HEK293 (cell line): ENCODE results near the gene SULT4A1.
A peak's percentile ranks its signal among the peaks of the same experiment; 100 is the strongest.

Experiments used
- GLIS2 ChIP-seq: fragments of 450-650 bp; formaldehyde crosslinking; IDR thresholded peaks from 2 replicates; pipeline ENCODE4 v1.5.1; 2016; ENCODE audit warnings: missing biosample characterization, missing genetic modification characterization
- HOXD13 ChIP-seq: sonication (generic); formaldehyde crosslinking; IDR thresholded peaks from 2 replicates; pipeline ENCODE4 v1.8.0; 2022; ENCODE audit warnings: missing genetic modification reagents, borderline replicate concordance
- RBAK ChIP-seq: fragments of 450-650 bp; formaldehyde crosslinking; IDR thresholded peaks from 2 replicates; pipeline ENCODE4 v1.5.1; 2016; ENCODE audit warnings: missing biosample characterization, missing genetic modification characterization
- SP3 ChIP-seq: fragments of 450-650 bp; formaldehyde crosslinking; IDR thresholded peaks from 2 replicates; pipeline ENCODE4 v1.5.1; 2016; ENCODE audit warnings: missing biosample characterization, missing genetic modification characterization
- SP7 ChIP-seq: fragments of 450-650 bp; formaldehyde crosslinking; IDR thresholded peaks from 2 replicates; pipeline ENCODE4 v1.5.1; 2016; ENCODE audit warnings: missing biosample characterization, missing genetic modification characterization
- ZBTB1 ChIP-seq: fragments of 450-650 bp; formaldehyde crosslinking; IDR thresholded peaks from 2 replicates; pipeline ENCODE4 v1.5.1; 2016; ENCODE audit warnings: missing biosample characterization, missing genetic modification characterization
- ZBTB20 ChIP-seq: fragments of 450-650 bp; formaldehyde crosslinking; IDR thresholded peaks from 2 replicates; pipeline ENCODE4 v1.5.1; 2016; ENCODE audit warnings: missing biosample characterization, missing genetic modification characterization
- ZFP69B ChIP-seq: fragments of 450-650 bp; formaldehyde crosslinking; IDR thresholded peaks from 2 replicates; pipeline ENCODE4 v1.5.1; 2016; ENCODE audit warnings: missing biosample characterization, missing genetic modification characterization
- ZNF112 ChIP-seq: fragments of 450-650 bp; formaldehyde crosslinking; IDR thresholded peaks from 2 replicates; pipeline ENCODE4 v1.5.0; 2017; ENCODE audit warnings: missing biosample characterization, missing genetic modification characterization
- ZNF138 ChIP-seq: fragments of 450-650 bp; formaldehyde crosslinking; IDR thresholded peaks from 2 replicates; pipeline ENCODE4 v1.5.1; 2016; ENCODE audit warnings: missing biosample characterization, missing genetic modification characterization, borderline replicate concordance
- ZNF184 ChIP-seq: fragments of 450-650 bp; IDR thresholded peaks from 2 replicates; pipeline ENCODE4 v1.5.1; 2018; ENCODE audit warnings: missing biosample characterization, mild to moderate bottlenecking, missing genetic modification characterization
- ZNF202 ChIP-seq: fragments of 450-650 bp; formaldehyde crosslinking; IDR thresholded peaks from 2 replicates; pipeline ENCODE4 v1.5.1; 2016; ENCODE audit warnings: missing biosample characterization, missing genetic modification characterization, borderline replicate concordance
- ZNF221 ChIP-seq: fragments of 450-650 bp; formaldehyde crosslinking; IDR thresholded peaks from 2 replicates; pipeline ENCODE4 v1.5.1; 2017; ENCODE audit warnings: missing biosample characterization, missing genetic modification characterization, borderline replicate concordance
- ZNF23 ChIP-seq: fragments of 450-650 bp; formaldehyde crosslinking; IDR thresholded peaks from 2 replicates; pipeline ENCODE4 v1.5.1; 2016; ENCODE audit warnings: missing biosample characterization, missing genetic modification characterization, borderline replicate concordance
- ZNF274 ChIP-seq, 2 experiments: fragments of 200-500 bp in 1 of 2; fragments of 450-650 bp in 1 of 2; sonication (Bioruptor generic) in 1 of 2; formaldehyde crosslinking in 1 of 2; IDR thresholded peaks; 2 replicates each; pipeline versions ENCODE4 v1.5.1 to v1.6.1; 2014 to 2016; ENCODE audit warnings: borderline replicate concordance in 1 of 2, inconsistent platforms in 1 of 2, low read length in 1 of 2, missing biosample characterization in 1 of 2, missing genetic modification characterization in 1 of 2
- ZNF341 ChIP-seq: fragments of 450-650 bp; formaldehyde crosslinking; IDR thresholded peaks from 2 replicates; pipeline ENCODE4; 2016; ENCODE audit warnings: low read depth, missing biosample characterization, missing genetic modification characterization
- ZNF48 ChIP-seq: fragments of 450-650 bp; formaldehyde crosslinking; IDR thresholded peaks from 2 replicates; pipeline ENCODE4 v1.5.1; 2016; ENCODE audit warnings: missing biosample characterization, missing genetic modification characterization
- ZNF510 ChIP-seq: fragments of 450-650 bp; formaldehyde crosslinking; IDR thresholded peaks from 2 replicates; pipeline ENCODE4 v1.5.1; 2018; ENCODE audit warnings: mild to moderate bottlenecking, missing genetic modification characterization, missing biosample characterization; ENCODE audit not compliant: insufficient replicate concordance
- ZNF514 ChIP-seq: fragments of 450-650 bp; formaldehyde crosslinking; IDR thresholded peaks from 2 replicates; pipeline ENCODE4 v1.5.1; 2016; ENCODE audit warnings: missing biosample characterization, missing genetic modification characterization
- ZNF549 ChIP-seq: fragments of 450-650 bp; IDR thresholded peaks from 2 replicates; pipeline ENCODE4 v1.5.1; 2018; ENCODE audit warnings: missing biosample characterization, missing genetic modification characterization, mild to moderate bottlenecking, inconsistent platforms, moderate library complexity
- ZNF571 ChIP-seq: fragments of 450-650 bp; formaldehyde crosslinking; IDR thresholded peaks from 2 replicates; pipeline ENCODE4 v1.5.0; 2017; ENCODE audit warnings: missing biosample characterization, missing genetic modification characterization
- ZNF777 ChIP-seq: fragments of 450-650 bp; formaldehyde crosslinking; IDR thresholded peaks from 2 replicates; pipeline ENCODE4 v1.5.1; 2017; ENCODE audit warnings: missing biosample characterization, missing genetic modification characterization, borderline replicate concordance
- ZNF785 ChIP-seq: fragments of 450-650 bp; formaldehyde crosslinking; IDR thresholded peaks from 2 replicates; pipeline ENCODE4 v1.5.1; 2016; ENCODE audit warnings: missing biosample characterization, missing genetic modification characterization
- TF ChIP-seq, protein P1 (sequence below): fragments of 450-650 bp; formaldehyde crosslinking; IDR thresholded peaks from 2 replicates; pipeline ENCODE4 v1.5.1; 2016; ENCODE audit warnings: missing biosample characterization, missing genetic modification characterization, borderline replicate concordance
- TF ChIP-seq, protein P2 (sequence below): fragments of 450-650 bp; formaldehyde crosslinking; IDR thresholded peaks from 2 replicates; pipeline ENCODE4 v1.5.1; 2016; ENCODE audit warnings: missing biosample characterization, missing genetic modification characterization
- TF ChIP-seq, protein P3 (sequence below): fragments of 450-650 bp; formaldehyde crosslinking; IDR thresholded peaks from 2 replicates; pipeline ENCODE4 v1.5.0; 2017; ENCODE audit warnings: missing biosample characterization, missing genetic modification characterization, borderline replicate concordance
- TF ChIP-seq, protein P4 (sequence below): fragments of 450-650 bp; formaldehyde crosslinking; IDR thresholded peaks from 2 replicates; pipeline ENCODE4 v1.5.1; 2017; ENCODE audit warnings: missing biosample characterization, mild to moderate bottlenecking, missing genetic modification characterization, moderate library complexity
- TF ChIP-seq, protein P5 (sequence below): fragments of 450-650 bp; formaldehyde crosslinking; IDR thresholded peaks from 2 replicates; pipeline ENCODE4 v1.5.1; 2017; ENCODE audit warnings: missing biosample characterization, missing genetic modification characterization

Gene SULT4A1

GRCh38 chr22:43812149-43812842 is 50.0 kb downstream of the SULT4A1 start, which contains the start of gene EFCAB6 (continued):
- TF ChIP-seq, protein P1, sequence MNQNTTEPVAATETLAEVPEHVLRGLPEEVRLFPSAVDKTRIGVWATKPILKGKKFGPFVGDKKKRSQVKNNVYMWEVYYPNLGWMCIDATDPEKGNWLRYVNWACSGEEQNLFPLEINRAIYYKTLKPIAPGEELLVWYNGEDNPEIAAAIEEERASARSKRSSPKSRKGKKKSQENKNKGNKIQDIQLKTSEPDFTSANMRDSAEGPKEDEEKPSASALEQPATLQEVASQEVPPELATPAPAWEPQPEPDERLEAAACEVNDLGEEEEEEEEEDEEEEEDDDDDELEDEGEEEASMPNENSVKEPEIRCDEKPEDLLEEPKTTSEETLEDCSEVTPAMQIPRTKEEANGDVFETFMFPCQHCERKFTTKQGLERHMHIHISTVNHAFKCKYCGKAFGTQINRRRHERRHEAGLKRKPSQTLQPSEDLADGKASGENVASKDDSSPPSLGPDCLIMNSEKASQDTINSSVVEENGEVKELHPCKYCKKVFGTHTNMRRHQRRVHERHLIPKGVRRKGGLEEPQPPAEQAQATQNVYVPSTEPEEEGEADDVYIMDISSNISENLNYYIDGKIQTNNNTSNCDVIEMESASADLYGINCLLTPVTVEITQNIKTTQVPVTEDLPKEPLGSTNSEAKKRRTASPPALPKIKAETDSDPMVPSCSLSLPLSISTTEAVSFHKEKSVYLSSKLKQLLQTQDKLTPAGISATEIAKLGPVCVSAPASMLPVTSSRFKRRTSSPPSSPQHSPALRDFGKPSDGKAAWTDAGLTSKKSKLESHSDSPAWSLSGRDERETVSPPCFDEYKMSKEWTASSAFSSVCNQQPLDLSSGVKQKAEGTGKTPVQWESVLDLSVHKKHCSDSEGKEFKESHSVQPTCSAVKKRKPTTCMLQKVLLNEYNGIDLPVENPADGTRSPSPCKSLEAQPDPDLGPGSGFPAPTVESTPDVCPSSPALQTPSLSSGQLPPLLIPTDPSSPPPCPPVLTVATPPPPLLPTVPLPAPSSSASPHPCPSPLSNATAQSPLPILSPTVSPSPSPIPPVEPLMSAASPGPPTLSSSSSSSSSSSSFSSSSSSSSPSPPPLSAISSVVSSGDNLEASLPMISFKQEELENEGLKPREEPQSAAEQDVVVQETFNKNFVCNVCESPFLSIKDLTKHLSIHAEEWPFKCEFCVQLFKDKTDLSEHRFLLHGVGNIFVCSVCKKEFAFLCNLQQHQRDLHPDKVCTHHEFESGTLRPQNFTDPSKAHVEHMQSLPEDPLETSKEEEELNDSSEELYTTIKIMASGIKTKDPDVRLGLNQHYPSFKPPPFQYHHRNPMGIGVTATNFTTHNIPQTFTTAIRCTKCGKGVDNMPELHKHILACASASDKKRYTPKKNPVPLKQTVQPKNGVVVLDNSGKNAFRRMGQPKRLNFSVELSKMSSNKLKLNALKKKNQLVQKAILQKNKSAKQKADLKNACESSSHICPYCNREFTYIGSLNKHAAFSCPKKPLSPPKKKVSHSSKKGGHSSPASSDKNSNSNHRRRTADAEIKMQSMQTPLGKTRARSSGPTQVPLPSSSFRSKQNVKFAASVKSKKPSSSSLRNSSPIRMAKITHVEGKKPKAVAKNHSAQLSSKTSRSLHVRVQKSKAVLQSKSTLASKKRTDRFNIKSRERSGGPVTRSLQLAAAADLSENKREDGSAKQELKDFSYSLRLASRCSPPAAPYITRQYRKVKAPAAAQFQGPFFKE (tag by site-specific recombination) = no peak
- TF ChIP-seq ZNF23 (tag by site-specific recombination) (no peak), ZBTB1 (no peak), ZNF549 (tag by site-specific recombination) (no peak), ZNF202 (tag by site-specific recombination) (no peak), ZBTB20 (tag by site-specific recombination) (peak; percentile 25; the same call in 1 of the 2 replicates), ZNF221 (tag by site-specific recombination) (no peak), ZFP69B (tag by site-specific recombination) (peak; percentile 32; the same call in 1 of the 2 replicates), ZNF514 (tag by site-specific recombination) (no peak), SP7 (tag by site-specific recombination) (peak; percentile 69), ZNF274 (IDR thresholded peaks at IDR 0.05; ENCODE audit: low read length) (no peak), ZNF274 (tag by site-specific recombination; IDR thresholded peaks at IDR 0.05; ENCODE audit: borderline replicate concordance) (no peak), ZNF510 (tag by site-specific recombination) (no peak), HOXD13 (CRISPR knock-in tag) (peak; percentile 92), ZNF571 (tag by site-specific recombination) (no peak), ZNF48 (tag by site-specific recombination) (no peak), ZNF184 (tag by site-specific recombination) (no peak), ZNF112 (tag by site-specific recombination) (no peak), SP3 (tag by site-specific recombination) (peak; percentile 87), GLIS2 (tag by site-specific recombination) (peak; percentile 61; the same call in 1 of the 2 replicates), ZNF341 (tag by site-specific recombination) (no peak), ZNF785 (no peak), ZNF138 (tag by site-specific recombination) (no peak), RBAK (tag by site-specific recombination) (no peak), ZNF777 (tag by site-specific recombination) (no peak)
- TF ChIP-seq, protein P2, sequence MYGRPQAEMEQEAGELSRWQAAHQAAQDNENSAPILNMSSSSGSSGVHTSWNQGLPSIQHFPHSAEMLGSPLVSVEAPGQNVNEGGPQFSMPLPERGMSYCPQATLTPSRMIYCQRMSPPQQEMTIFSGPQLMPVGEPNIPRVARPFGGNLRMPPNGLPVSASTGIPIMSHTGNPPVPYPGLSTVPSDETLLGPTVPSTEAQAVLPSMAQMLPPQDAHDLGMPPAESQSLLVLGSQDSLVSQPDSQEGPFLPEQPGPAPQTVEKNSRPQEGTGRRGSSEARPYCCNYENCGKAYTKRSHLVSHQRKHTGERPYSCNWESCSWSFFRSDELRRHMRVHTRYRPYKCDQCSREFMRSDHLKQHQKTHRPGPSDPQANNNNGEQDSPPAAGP (tag by site-specific recombination) = no peak
- TF ChIP-seq, protein P3, sequence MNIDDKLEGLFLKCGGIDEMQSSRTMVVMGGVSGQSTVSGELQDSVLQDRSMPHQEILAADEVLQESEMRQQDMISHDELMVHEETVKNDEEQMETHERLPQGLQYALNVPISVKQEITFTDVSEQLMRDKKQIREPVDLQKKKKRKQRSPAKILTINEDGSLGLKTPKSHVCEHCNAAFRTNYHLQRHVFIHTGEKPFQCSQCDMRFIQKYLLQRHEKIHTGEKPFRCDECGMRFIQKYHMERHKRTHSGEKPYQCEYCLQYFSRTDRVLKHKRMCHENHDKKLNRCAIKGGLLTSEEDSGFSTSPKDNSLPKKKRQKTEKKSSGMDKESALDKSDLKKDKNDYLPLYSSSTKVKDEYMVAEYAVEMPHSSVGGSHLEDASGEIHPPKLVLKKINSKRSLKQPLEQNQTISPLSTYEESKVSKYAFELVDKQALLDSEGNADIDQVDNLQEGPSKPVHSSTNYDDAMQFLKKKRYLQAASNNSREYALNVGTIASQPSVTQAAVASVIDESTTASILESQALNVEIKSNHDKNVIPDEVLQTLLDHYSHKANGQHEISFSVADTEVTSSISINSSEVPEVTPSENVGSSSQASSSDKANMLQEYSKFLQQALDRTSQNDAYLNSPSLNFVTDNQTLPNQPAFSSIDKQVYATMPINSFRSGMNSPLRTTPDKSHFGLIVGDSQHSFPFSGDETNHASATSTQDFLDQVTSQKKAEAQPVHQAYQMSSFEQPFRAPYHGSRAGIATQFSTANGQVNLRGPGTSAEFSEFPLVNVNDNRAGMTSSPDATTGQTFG (tag by site-specific recombination) = no peak
- TF ChIP-seq, protein P4, sequence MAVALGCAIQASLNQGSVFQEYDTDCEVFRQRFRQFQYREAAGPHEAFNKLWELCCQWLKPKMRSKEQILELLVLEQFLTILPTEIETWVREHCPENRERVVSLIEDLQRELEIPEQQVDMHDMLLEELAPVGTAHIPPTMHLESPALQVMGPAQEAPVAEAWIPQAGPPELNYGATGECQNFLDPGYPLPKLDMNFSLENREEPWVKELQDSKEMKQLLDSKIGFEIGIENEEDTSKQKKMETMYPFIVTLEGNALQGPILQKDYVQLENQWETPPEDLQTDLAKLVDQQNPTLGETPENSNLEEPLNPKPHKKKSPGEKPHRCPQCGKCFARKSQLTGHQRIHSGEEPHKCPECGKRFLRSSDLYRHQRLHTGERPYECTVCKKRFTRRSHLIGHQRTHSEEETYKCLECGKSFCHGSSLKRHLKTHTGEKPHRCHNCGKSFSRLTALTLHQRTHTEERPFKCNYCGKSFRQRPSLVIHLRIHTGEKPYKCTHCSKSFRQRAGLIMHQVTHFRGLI = no peak
- TF ChIP-seq, protein P5, sequence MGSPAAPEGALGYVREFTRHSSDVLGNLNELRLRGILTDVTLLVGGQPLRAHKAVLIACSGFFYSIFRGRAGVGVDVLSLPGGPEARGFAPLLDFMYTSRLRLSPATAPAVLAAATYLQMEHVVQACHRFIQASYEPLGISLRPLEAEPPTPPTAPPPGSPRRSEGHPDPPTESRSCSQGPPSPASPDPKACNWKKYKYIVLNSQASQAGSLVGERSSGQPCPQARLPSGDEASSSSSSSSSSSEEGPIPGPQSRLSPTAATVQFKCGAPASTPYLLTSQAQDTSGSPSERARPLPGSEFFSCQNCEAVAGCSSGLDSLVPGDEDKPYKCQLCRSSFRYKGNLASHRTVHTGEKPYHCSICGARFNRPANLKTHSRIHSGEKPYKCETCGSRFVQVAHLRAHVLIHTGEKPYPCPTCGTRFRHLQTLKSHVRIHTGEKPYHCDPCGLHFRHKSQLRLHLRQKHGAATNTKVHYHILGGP (tag by site-specific recombination) = no peak
